ENCODE results near the gene MMS22L. TPM values are rescaled to one million over a fixed set of nuclear protein-coding genes. Genes with fewer than 3 reads are reported as not detected.

The MMS22L gene
- total and polyA plus RNA-seq, 7 donors: 0.60 to 9.7 (median 5.4) TPM

- Histone ChIP-seq H3K36me3 (no peaks in the 10 kb centered on the region), H3K4me1 (no peaks in the 10 kb centered on the region), H3K27me3 (no peaks in the 10 kb centered on the region), H3K4me3 (no peak overlapping the region), H3K9me3 (no peaks in the 10 kb centered on the region), H3K27ac (no peak overlapping the region)
- intact Hi-C loops (cut with DNase I): no loop called here
- TF ChIP-seq EP300 (IDR thresholded peaks at IDR 0.05) (no peak), CTCF (IDR thresholded peaks at IDR 0.05) (no peak), POLR2AphosphoS5 (IDR thresholded peaks at IDR 0.05) (no peak), POLR2A (IDR thresholded peaks at IDR 0.05) (no peak)
- WGBS, 2 donors: 75 to 85% methylated on average over 1 of the region's 1 CpG
- DNase-seq: no peak
These were observed 169.8 kb downstream of the MMS22L start for GRCh38 chr6:97113170-97113569.

GRCh38 chr6:97111243-97111642 is 171.8 kb downstream of the MMS22L start:
- 96 to 97% methylated on average over 8 of the region's 8 CpGs for WGBS, 2 donors
- no peaks in the 10 kb centered on the region for H3K9me3 ChIP-seq
- no peaks in the 10 kb centered on the region for H3K27me3 ChIP-seq
- no peak overlapping the region for H3K27ac ChIP-seq
- intact Hi-C loops (cut with DNase I): no loop called here
- H3K4me1 ChIP-seq: no peaks in the 10 kb centered on the region
- H3K36me3 ChIP-seq: no peaks in the 10 kb centered on the region
- TF ChIP-seq POLR2AphosphoS5 (IDR thresholded peaks at IDR 0.05): no peak
- no peak for DNase-seq
- H3K4me3 ChIP-seq: no peak overlapping the region

GRCh38 chr6:97110626-97111025 is 172.4 kb downstream of the MMS22L start:
- 46 to 85% methylated on average over 6 of the region's 6 CpGs for WGBS, 2 donors
- no peaks in the 10 kb centered on the region for H3K9me3 ChIP-seq
- no peaks in the 10 kb centered on the region for H3K36me3 ChIP-seq
- H3K27ac ChIP-seq: no peak overlapping the region
- H3K4me3 ChIP-seq: no peak overlapping the region
- TF ChIP-seq CTCF (IDR thresholded peaks at IDR 0.05) (no peak), EP300 (IDR thresholded peaks at IDR 0.05) (no peak), POLR2AphosphoS5 (IDR thresholded peaks at IDR 0.05) (no peak)
- no peak for DNase-seq
- intact Hi-C loops (cut with DNase I): no loop called here
- H3K4me1 ChIP-seq: no peaks in the 10 kb centered on the region
- H3K27me3 ChIP-seq: no peaks in the 10 kb centered on the region

- intact Hi-C loops (cut with DNase I): no loop called here
- H3K27me3 ChIP-seq: no peaks in the 10 kb centered on the region
- H3K4me1 ChIP-seq: no peaks in the 10 kb centered on the region
- no peaks in the 10 kb centered on the region for H3K36me3 ChIP-seq
- no peaks in the 10 kb centered on the region for H3K9me3 ChIP-seq
- no peak overlapping the region for H3K27ac ChIP-seq
- no peak for DNase-seq
- TF ChIP-seq CTCF (IDR thresholded peaks at IDR 0.05): no peak
- no peak for TF ChIP-seq POLR2AphosphoS5 (IDR thresholded peaks at IDR 0.05)
- TF ChIP-seq EP300 (IDR thresholded peaks at IDR 0.05): no peak
- no peak for TF ChIP-seq POLR2A (IDR thresholded peaks at IDR 0.05)
- whole genome bisulfite sequencing, 2 donors: 65 to 80% methylated on average over 5 of the region's 5 CpGs
- H3K4me3 ChIP-seq: no peak overlapping the region
These were observed 172.9 kb downstream of the MMS22L start for GRCh38 chr6:97110149-97110548.

GRCh38 chr6:97109444-97109843 is 173.6 kb downstream of the MMS22L start:
- TF ChIP-seq CTCF (IDR thresholded peaks at IDR 0.05) (no peak), POLR2A (IDR thresholded peaks at IDR 0.05) (no peak), POLR2AphosphoS5 (IDR thresholded peaks at IDR 0.05) (no peak), EP300 (IDR thresholded peaks at IDR 0.05) (no peak)
- H3K9me3 ChIP-seq: no peaks in the 10 kb centered on the region
- 89 to 91% methylated on average over 4 of the region's 4 CpGs for WGBS, 2 donors
- H3K4me1 ChIP-seq: no peaks in the 10 kb centered on the region
- H3K4me3 ChIP-seq: no peak overlapping the region
- no peak overlapping the region for H3K27ac ChIP-seq
- H3K36me3 ChIP-seq: no peaks in the 10 kb centered on the region
- intact Hi-C loops (cut with DNase I): no loop called here
- DNase-seq: no peak
- H3K27me3 ChIP-seq: no peaks in the 10 kb centered on the region
